CD4-positive, alpha-beta T cell (primary cell): ENCODE data around the gene CTBP1. TPM values are rescaled to one million over a fixed set of nuclear protein-coding genes. Genes with fewer than 3 reads are reported as not detected.

ENCODE experiments used
- ATAC-seq: fragments of 200-7000 bp; cut with Tn5 transposase; one replicate; pipeline ENCODE4 v1.10.0; 2022; ENCODE audit warnings: mild to moderate bottlenecking; ENCODE audit not compliant: poor library complexity
- CTCF ChIA-PET: fragments of 350-600 bp; sonication (Branson Sonifier 250); formaldehyde crosslinking; loops from one replicate; lab custom pipeline; 2021; ENCODE audit warnings: antibody characterized with exemption, inconsistent platforms; lab: Charles Lee
- POLR2A ChIA-PET: fragments of 350-600 bp; sonication (Branson Sonifier 250); formaldehyde crosslinking; loops from one replicate; lab custom pipeline; 2021; ENCODE audit warnings: antibody characterized with exemption, inconsistent platforms; lab: Charles Lee
- DNase-seq, 14 experiments: peaks; one replicate each; pipeline ENCODE4 v3.0.0-alpha.2; 2013 to 2020; ENCODE audit warnings: mixed read lengths in 2 of 14
- H3K27ac ChIP-seq, 2 donors: one replicate each; pipeline versions ENCODE4 v1.5.1 to v1.7.0; 2013; ENCODE audit warnings: low read length in 2 of 2, low read depth in 1 of 2, mild to moderate bottlenecking in 1 of 2
- H3K27me3 ChIP-seq, 2 experiments: 1 replicate in 1 of 2; 2 replicates in 1 of 2; pipeline versions ENCODE4 v1.6.1 to v1.7.0; 2013; ENCODE audit warnings: low read length in 2 of 2, control low read depth in 1 of 2, mild to moderate bottlenecking in 1 of 2, moderate library complexity in 1 of 2; ENCODE audit not compliant: insufficient read depth in 2 of 2, control insufficient read depth in 1 of 2
- H3K36me3 ChIP-seq: one replicate; pipeline ENCODE4 v1.6.1; 2013; ENCODE audit warnings: low read length, control low read depth; ENCODE audit not compliant: insufficient read depth
- H3K4me1 ChIP-seq: one replicate; pipeline ENCODE4 v1.6.1; 2013; ENCODE audit warnings: low read length, control low read depth; ENCODE audit not compliant: insufficient read depth
- H3K4me3 ChIP-seq: one replicate; pipeline ENCODE4 v1.5.1; 2013; ENCODE audit warnings: mild to moderate bottlenecking, low read length, moderate library complexity
- H3K9me3 ChIP-seq, 2 experiments: 1 replicate in 1 of 2; 2 replicates in 1 of 2; pipeline versions ENCODE4 v1.6.1 to v1.7.0; 2013; ENCODE audit warnings: low read length in 2 of 2, mild to moderate bottlenecking in 2 of 2, control low read depth in 1 of 2, moderate library complexity in 1 of 2; ENCODE audit not compliant: control insufficient read depth in 1 of 2, insufficient read depth in 1 of 2
- H3K27ac Mint-ChIP-seq: one replicate; pipeline ENCODE4 v1.8.0; 2020; ENCODE audit warnings: mixed read lengths
- H3K27me3 Mint-ChIP-seq: one replicate; pipeline ENCODE4 v1.8.0; 2021; ENCODE audit warnings: mixed read lengths
- H3K36me3 Mint-ChIP-seq: one replicate; pipeline ENCODE4 v1.8.0; 2021; ENCODE audit warnings: low read depth, mixed read lengths
- H3K4me1 Mint-ChIP-seq: one replicate; pipeline ENCODE4 v1.8.0; 2021; ENCODE audit warnings: low read depth, mixed read lengths
- H3K4me3 Mint-ChIP-seq: one replicate; pipeline ENCODE4 v1.8.0; 2020; ENCODE audit warnings: mild to moderate bottlenecking, mixed read lengths
- H3K9me3 Mint-ChIP-seq: one replicate; pipeline ENCODE4 v1.8.0; 2020; ENCODE audit warnings: mixed read lengths
- CTCF ChIP-seq: fragments of 200-600 bp; IDR thresholded peaks from one replicate; pipeline ENCODE4 v1.8.0; 2022; ENCODE audit warnings: antibody characterized with exemption, mild to moderate bottlenecking
- intact Hi-C, 2 experiments: fragments of 100-400 bp; cut with DNase I in 1 of 2; cut with micrococcal nuclease in 1 of 2; formaldehyde crosslinking; loops; one replicate each; pipeline versions ENCODE4 v1.15.1 to v1.9.0; 2023 to 2025; cut with DNase I, micrococcal nuclease
- total RNA-seq, 174 experiments: library from RNA in 2 of 174; stranded (reverse) in 2 of 174; gene quantifications; one replicate each; pipeline ENCODE4 v1.2.3 and lab custom pipeline; 2021 to 2026

CTBP1 gene
- total RNA-seq, 2 experiments from 2014 or later = 132 to 148 TPM

- Mint-ChIP-seq H3K4me1 (no peaks in the 10 kb centered on the region), H3K27ac (no peak overlapping the region), H3K4me3 (no peak overlapping the region), H3K27me3 (no peaks in the 10 kb centered on the region), H3K36me3 (peaks cover 77% of the 10 kb centered on the region), H3K9me3 (no peaks in the 10 kb centered on the region)
- ATAC-seq = no peak
- DNase-seq = no peak
- Histone ChIP-seq H3K4me3 (no peak overlapping the region), H3K4me1 (peaks cover 3% of the 10 kb centered on the region), H3K9me3 (no peaks in the 10 kb centered on the region), H3K27me3 (no peaks in the 10 kb centered on the region), H3K27ac (no peak overlapping the region), H3K36me3 (peaks cover 91% of the 10 kb centered on the region)
- intact Hi-C loops = no loop called here
- TF ChIP-seq CTCF = no peak
- CTCF ChIA-PET = no interaction called here
- POLR2A ChIA-PET = interaction anchor here (0.9 kb wide), 1 partner anchor 18 kb away, joined by 3 read pairs; no protein-coding TSS in a partner anchor
Measured at GRCh38 chr4:1229117-1229849, 19.6 kb downstream of the CTBP1 start.

GRCh38 chr4:1227816-1228215 lies 21.1 kb downstream of the CTBP1 start:
- H3K4me1 Mint-ChIP-seq = no peaks in the 10 kb centered on the region
- ChIA-PET CTCF (no interaction called here), POLR2A (no interaction called here)
- no peaks in the 10 kb centered on the region for H3K9me3 ChIP-seq
- TF ChIP-seq CTCF = no peak
- peaks cover 72% of the 10 kb centered on the region for H3K36me3 Mint-ChIP-seq
- H3K27ac Mint-ChIP-seq = peak overlapping the region; percentile 33
- H3K27me3 Mint-ChIP-seq = no peaks in the 10 kb centered on the region
- no peaks in the 10 kb centered on the region for H3K9me3 Mint-ChIP-seq
- peaks cover 90% of the 10 kb centered on the region for H3K36me3 ChIP-seq
- intact Hi-C loops = no loop called here
- no peak overlapping the region for H3K4me3 ChIP-seq
- H3K4me3 Mint-ChIP-seq = no peak overlapping the region
- ATAC-seq = no peak
- H3K4me1 ChIP-seq = peaks cover 2% of the 10 kb centered on the region
- DNase-seq = no peak
- H3K27ac ChIP-seq = no peak overlapping the region
- no peaks in the 10 kb centered on the region for H3K27me3 ChIP-seq

- Histone ChIP-seq H3K9me3 (no peaks in the 10 kb centered on the region), H3K27ac (no peak overlapping the region), H3K4me3 (no peak overlapping the region), H3K4me1 (no peaks in the 10 kb centered on the region), H3K27me3 (no peaks in the 10 kb centered on the region), H3K36me3 (peaks cover 84% of the 10 kb centered on the region)
- TF ChIP-seq CTCF = no peak
- ATAC-seq = no peak
- ChIA-PET POLR2A (no interaction called here), CTCF (no interaction called here)
- Mint-ChIP-seq H3K4me3 (no peak overlapping the region), H3K36me3 (peaks cover 64% of the 10 kb centered on the region), H3K27ac (no peak overlapping the region), H3K9me3 (no peaks in the 10 kb centered on the region), H3K4me1 (no peaks in the 10 kb centered on the region), H3K27me3 (no peaks in the 10 kb centered on the region)
- intact Hi-C loops = no loop called here
- DNase-seq = no peak
Measured at GRCh38 chr4:1226598-1226997, 22.3 kb downstream of the CTBP1 start.
